ENCODE measurements around the gene INO80. TPM values are rescaled to one million over a fixed set of nuclear protein-coding genes. Genes with fewer than 3 reads are reported as not detected.

The INO80 gene
- total RNA-seq, 1 donor = 24.9 TPM

DNA sequence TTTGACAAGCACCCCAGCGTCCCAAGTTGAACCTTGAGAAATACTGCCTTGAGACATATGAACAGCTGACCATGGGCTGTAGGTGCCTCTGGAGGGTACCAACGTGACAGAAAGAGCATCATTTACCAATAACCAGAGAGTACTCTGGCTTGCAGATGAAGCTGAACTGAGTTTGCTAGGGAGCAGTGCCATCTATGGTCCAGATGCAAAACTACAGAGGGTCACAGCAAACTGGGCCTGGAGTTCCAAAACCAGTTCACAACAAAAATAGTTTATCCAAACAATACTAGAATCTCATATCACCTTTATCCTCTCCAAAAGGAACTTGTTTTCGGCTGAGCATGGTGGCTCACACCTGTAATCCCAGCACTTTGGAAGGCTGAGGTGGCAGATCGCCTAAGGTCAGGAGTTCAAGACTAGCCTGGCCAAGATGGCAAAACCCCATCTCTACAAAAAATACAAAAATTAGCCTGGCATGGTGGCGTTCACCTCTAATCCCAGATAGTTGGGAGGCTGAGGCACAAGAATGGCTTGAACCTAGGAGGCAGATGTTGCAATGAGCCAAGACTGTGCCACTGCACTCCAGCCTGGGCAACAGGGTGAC lies 93.5 kb downstream of the INO80 start:
- TF ChIP-seq, protein P1, sequence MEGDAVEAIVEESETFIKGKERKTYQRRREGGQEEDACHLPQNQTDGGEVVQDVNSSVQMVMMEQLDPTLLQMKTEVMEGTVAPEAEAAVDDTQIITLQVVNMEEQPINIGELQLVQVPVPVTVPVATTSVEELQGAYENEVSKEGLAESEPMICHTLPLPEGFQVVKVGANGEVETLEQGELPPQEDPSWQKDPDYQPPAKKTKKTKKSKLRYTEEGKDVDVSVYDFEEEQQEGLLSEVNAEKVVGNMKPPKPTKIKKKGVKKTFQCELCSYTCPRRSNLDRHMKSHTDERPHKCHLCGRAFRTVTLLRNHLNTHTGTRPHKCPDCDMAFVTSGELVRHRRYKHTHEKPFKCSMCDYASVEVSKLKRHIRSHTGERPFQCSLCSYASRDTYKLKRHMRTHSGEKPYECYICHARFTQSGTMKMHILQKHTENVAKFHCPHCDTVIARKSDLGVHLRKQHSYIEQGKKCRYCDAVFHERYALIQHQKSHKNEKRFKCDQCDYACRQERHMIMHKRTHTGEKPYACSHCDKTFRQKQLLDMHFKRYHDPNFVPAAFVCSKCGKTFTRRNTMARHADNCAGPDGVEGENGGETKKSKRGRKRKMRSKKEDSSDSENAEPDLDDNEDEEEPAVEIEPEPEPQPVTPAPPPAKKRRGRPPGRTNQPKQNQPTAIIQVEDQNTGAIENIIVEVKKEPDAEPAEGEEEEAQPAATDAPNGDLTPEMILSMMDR (IDR thresholded peaks at IDR 0.05; ENCODE audit: insufficient read depth, low read length) = peak; percentile 86
- peak; percentile 76 for DNase-seq (ENCODE audit: low read depth)

GRCh38 chr15:41020829-41021228 lies 95.3 kb downstream of the INO80 start:
- no peak for DNase-seq (ENCODE audit: low read depth)
- TF ChIP-seq, protein P1 (IDR thresholded peaks at IDR 0.05; ENCODE audit: insufficient read depth, low read length) = no peak
- H3K4me3 ChIP-seq (ENCODE audit: low read depth, low read length) = no peak overlapping the region

More for the DNA sequence above, 93.5 kb downstream of the INO80 start:
- H3K4me3 ChIP-seq (ENCODE audit: low read depth, low read length) = no peak overlapping the region

DNA sequence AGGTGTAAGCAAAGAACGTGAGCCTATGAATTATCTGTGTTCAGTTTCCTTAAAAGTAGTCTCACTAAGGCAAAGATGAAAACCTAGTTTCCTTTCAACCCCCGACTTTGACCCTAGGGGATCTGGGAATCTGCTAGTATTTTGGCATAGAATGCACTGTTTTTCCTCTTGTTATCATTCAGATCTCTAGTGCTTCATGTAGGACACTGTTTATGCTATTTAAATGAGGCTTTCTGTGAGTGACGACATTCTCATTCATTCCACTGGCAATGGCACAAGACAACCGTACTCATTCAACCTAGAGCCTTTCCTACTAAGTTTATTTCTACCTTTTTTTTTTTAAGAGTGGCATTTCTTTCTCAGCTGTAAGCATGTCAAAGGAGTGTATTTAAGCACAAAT lies 95.8 kb downstream of the INO80 start:
- no peak overlapping the region for H3K4me3 ChIP-seq (ENCODE audit: low read depth, low read length)
- no peak for DNase-seq (ENCODE audit: low read depth)
- TF ChIP-seq, protein P1 (IDR thresholded peaks at IDR 0.05; ENCODE audit: insufficient read depth, low read length) = no peak

GRCh38 chr15:41019174-41019573 lies 96.9 kb downstream of the INO80 start:
- H3K4me3 ChIP-seq (ENCODE audit: low read depth, low read length) = no peak overlapping the region
- TF ChIP-seq, protein P1 (IDR thresholded peaks at IDR 0.05; ENCODE audit: insufficient read depth, low read length) = no peak
- DNase-seq (ENCODE audit: low read depth) = no peak

- TF ChIP-seq, protein P1 (IDR thresholded peaks at IDR 0.05; ENCODE audit: insufficient read depth, low read length) = peak; percentile 8
- peak; percentile 29 for DNase-seq (ENCODE audit: low read depth)
- H3K4me3 ChIP-seq (ENCODE audit: low read depth, low read length) = no peak overlapping the region
Observed at GRCh38 chr15:41018534-41018933, 97.5 kb downstream of the INO80 start.

- H3K4me3 ChIP-seq (ENCODE audit: low read depth, low read length) = no peak overlapping the region
- DNase-seq (ENCODE audit: low read depth) = no peak
- TF ChIP-seq, protein P1 (IDR thresholded peaks at IDR 0.05; ENCODE audit: insufficient read depth, low read length) = no peak
Observed at GRCh38 chr15:41017066-41017735, 98.9 kb downstream of the INO80 start.
